Liver (tissue), 9 donors: ENCODE data around the gene PAX5. TPM values are rescaled to one million over a fixed set of nuclear protein-coding genes. Genes with fewer than 3 reads are reported as not detected.

ENCODE experiments used
- DNase-seq: peaks from one replicate; pipeline ENCODE4 v3.0.0-alpha.2; 2017; ENCODE audit warnings: low spot score
- H3K27ac ChIP-seq, 2 donors: one replicate each; pipeline ENCODE4 v1.7.0; 2013; ENCODE audit warnings: inconsistent platforms in 2 of 2, low read length in 2 of 2, control low read depth in 1 of 2, low read depth in 1 of 2, mild to moderate bottlenecking in 1 of 2
- H3K27me3 ChIP-seq, 4 donors: one replicate each; pipeline versions ENCODE4 v1.6.1 to v1.7.0; 2013; ENCODE audit warnings: low read length in 3 of 4, inconsistent platforms in 1 of 4, mild to moderate bottlenecking in 1 of 4, moderate library complexity in 1 of 4; ENCODE audit not compliant: control insufficient read depth in 4 of 4, insufficient read depth in 4 of 4
- H3K36me3 ChIP-seq, 4 donors: one replicate each; pipeline versions ENCODE4 v1.6.1 to v1.7.0; 2013; ENCODE audit warnings: low read length in 3 of 4, mild to moderate bottlenecking in 3 of 4, low read depth in 1 of 4, moderate library complexity in 1 of 4; ENCODE audit not compliant: control insufficient read depth in 4 of 4, insufficient read depth in 3 of 4
- H3K4me1 ChIP-seq, 4 donors: one replicate each; pipeline versions ENCODE4 v1.6.1 to v1.7.0; 2013; ENCODE audit warnings: low read length in 3 of 4, mild to moderate bottlenecking in 3 of 4, moderate library complexity in 1 of 4; ENCODE audit not compliant: control insufficient read depth in 4 of 4, insufficient read depth in 4 of 4
- H3K4me3 ChIP-seq, 3 donors: one replicate each; pipeline versions ENCODE4 v1.6.1 to v1.7.0; 2013; ENCODE audit warnings: low read length in 3 of 3, control low read depth in 1 of 3, low read depth in 1 of 3, mild to moderate bottlenecking in 1 of 3
- H3K9ac ChIP-seq, 2 donors: one replicate each; pipeline ENCODE4 v1.7.0; 2013; ENCODE audit warnings: low read length in 2 of 2, mild to moderate bottlenecking in 2 of 2, moderate library complexity in 2 of 2, control low read depth in 1 of 2, low read depth in 1 of 2
- H3K9me3 ChIP-seq, 4 donors: one replicate each; pipeline versions ENCODE4 v1.6.1 to v1.7.0; 2013; ENCODE audit warnings: low read length in 3 of 4; ENCODE audit not compliant: control insufficient read depth in 4 of 4
- ATF3 ChIP-seq: IDR thresholded peaks from 2 replicates; pipeline ENCODE4 v1.6.1; 2016; ENCODE audit warnings: antibody characterized with exemption
- EGR1 ChIP-seq, 2 donors: IDR thresholded peaks; 2 replicates each; pipeline ENCODE4 v1.6.1; 2016 to 2018; ENCODE audit warnings: antibody characterized with exemption in 2 of 2, low read depth in 2 of 2
- FOXA1 ChIP-seq: IDR thresholded peaks from 2 replicates; pipeline ENCODE4 v1.6.1; 2016; ENCODE audit warnings: antibody characterized with exemption
- FOXA2 ChIP-seq: IDR thresholded peaks from 2 replicates; pipeline ENCODE4 v1.6.1; 2016; ENCODE audit warnings: antibody characterized with exemption
- GABPA ChIP-seq, 2 donors: IDR thresholded peaks in 1 of 2; conservative IDR thresholded peaks in 1 of 2; 2 replicates each; pipeline ENCODE4 v1.6.1; 2016; ENCODE audit warnings: antibody characterized with exemption in 2 of 2, mild to moderate bottlenecking in 1 of 2, moderate library complexity in 1 of 2
- HNF4A ChIP-seq, 2 donors: conservative IDR thresholded peaks; 2 replicates each; pipeline ENCODE4 v1.6.1; 2016; ENCODE audit warnings: antibody characterized with exemption in 2 of 2, mild to moderate bottlenecking in 2 of 2
- HNF4G ChIP-seq: IDR thresholded peaks from 2 replicates; pipeline ENCODE4 v1.6.1; 2016; ENCODE audit warnings: antibody characterized with exemption
- JUND ChIP-seq, 2 donors: IDR thresholded peaks; 2 replicates each; pipeline ENCODE4 v1.6.1; 2016; ENCODE audit warnings: antibody characterized with exemption in 2 of 2
- RAD21 ChIP-seq, 2 donors: IDR thresholded peaks; 2 replicates each; pipeline ENCODE4 v1.6.1; 2016; ENCODE audit warnings: antibody characterized with exemption in 2 of 2, mild to moderate bottlenecking in 2 of 2
- RXRA ChIP-seq, 2 donors: IDR thresholded peaks; 2 replicates each; pipeline ENCODE4 v1.6.1; 2017 to 2018; ENCODE audit warnings: antibody characterized with exemption in 2 of 2, mild to moderate bottlenecking in 1 of 2
- YY1 ChIP-seq: IDR thresholded peaks from 2 replicates; pipeline ENCODE4 v1.6.1; 2016; ENCODE audit warnings: antibody characterized with exemption, mild to moderate bottlenecking
- WGBS: extraction: QIAGEN DNeasy Blood & Tissue Kit; methylation state at CpG from one replicate; pipeline ENCODE4 v1.1.7; 2013; 5-methylcytosine and 5-hydroxymethylcytosine counted together
- polyA plus RNA-seq, 2 donors: library from polyadenylated mRNA; stranded (reverse) in 1 of 2; unstranded in 1 of 2; fragments of 200-250 nt in 1 of 2; fragments of >200 nt in 1 of 2; fragmentation: Nextera tagmentation in 1 of 2; extraction: Ambion mirVana in 1 of 2; gene quantifications; one replicate each; pipeline versions ENCODE4 v1.2.1 to v1.2.3, GENCODE V29; 2013 to 2015
- total RNA-seq, 2 donors: library from RNA; depleted of rRNA; stranded (reverse); fragments of >200 nt; gene quantifications; one replicate each; pipeline ENCODE4 v1.2.3, GENCODE V29; 2014
- TF ChIP-seq, protein P1 (sequence below): fragments of 150-350 bp; IDR thresholded peaks from 2 replicates; pipeline ENCODE4 v1.5.1; 2017; ENCODE audit warnings: improper control_type of control experiment, low read depth, low read length; ENCODE audit not compliant: missing input control
- TF ChIP-seq, protein P2 (sequence below): IDR thresholded peaks from 2 replicates; pipeline ENCODE4 v1.6.1; 2016; ENCODE audit warnings: antibody characterized with exemption, mild to moderate bottlenecking
- donor health status: healthy.
- donor health status: healthy.
- donor health status: healthy.
- donor health status: healthy.
- donor health status: healthy.

The PAX5 gene
- total and polyA plus RNA-seq, 4 donors = 0.05 to 2.7 (median 0.11) TPM

DNA sequence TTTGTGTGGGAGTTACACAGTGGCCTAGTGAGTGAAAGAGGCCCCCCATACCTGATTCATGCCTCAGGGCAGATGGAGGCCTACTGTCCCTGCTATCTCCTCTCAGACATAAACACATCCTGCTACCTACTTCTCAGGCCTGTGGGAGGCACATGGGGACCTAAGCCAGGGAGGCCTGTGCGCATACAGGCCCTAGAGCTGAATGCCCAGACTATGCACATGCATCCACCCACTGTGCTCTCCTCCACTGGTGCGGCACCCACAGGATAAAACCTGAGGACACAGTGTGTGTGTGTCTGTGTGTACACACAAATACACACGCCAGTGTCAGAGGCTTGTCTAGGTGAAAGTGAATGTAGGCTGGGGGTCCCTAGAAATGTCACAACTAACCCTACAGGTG, 1.4 kb downstream of the PAX5 start (continued):
- no peak for TF ChIP-seq EGR1 (IDR thresholded peaks at IDR 0.05; ENCODE audit: low read depth in 2 of 2)
- no peak for TF ChIP-seq FOXA2
- TF ChIP-seq, protein P1, sequence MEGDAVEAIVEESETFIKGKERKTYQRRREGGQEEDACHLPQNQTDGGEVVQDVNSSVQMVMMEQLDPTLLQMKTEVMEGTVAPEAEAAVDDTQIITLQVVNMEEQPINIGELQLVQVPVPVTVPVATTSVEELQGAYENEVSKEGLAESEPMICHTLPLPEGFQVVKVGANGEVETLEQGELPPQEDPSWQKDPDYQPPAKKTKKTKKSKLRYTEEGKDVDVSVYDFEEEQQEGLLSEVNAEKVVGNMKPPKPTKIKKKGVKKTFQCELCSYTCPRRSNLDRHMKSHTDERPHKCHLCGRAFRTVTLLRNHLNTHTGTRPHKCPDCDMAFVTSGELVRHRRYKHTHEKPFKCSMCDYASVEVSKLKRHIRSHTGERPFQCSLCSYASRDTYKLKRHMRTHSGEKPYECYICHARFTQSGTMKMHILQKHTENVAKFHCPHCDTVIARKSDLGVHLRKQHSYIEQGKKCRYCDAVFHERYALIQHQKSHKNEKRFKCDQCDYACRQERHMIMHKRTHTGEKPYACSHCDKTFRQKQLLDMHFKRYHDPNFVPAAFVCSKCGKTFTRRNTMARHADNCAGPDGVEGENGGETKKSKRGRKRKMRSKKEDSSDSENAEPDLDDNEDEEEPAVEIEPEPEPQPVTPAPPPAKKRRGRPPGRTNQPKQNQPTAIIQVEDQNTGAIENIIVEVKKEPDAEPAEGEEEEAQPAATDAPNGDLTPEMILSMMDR = no peak

DNA sequence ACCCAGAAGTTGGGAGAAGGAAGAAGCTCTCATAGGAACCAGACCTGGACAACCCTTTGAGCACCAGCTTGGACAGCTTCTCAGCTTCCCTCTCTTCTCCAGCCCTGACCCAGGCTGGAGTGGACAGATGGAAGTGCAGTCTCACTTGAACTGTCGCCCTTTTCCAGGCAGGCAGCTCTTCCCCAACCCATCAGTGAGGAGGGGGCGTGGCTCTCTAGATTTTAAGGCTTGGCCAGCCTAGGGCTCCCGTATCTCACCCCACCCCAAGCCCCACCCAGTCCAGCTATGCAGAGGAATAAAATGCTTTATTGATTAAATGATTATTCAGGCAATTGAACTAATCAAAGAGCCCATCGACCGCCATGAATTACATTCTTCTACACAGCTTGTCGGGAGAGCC, 2.2 kb downstream of the PAX5 start:
- no peaks in the 10 kb centered on the region for H3K36me3 ChIP-seq
- WGBS = 17% methylated on average over 6 of the region's 6 CpGs
- TF ChIP-seq, protein P2, sequence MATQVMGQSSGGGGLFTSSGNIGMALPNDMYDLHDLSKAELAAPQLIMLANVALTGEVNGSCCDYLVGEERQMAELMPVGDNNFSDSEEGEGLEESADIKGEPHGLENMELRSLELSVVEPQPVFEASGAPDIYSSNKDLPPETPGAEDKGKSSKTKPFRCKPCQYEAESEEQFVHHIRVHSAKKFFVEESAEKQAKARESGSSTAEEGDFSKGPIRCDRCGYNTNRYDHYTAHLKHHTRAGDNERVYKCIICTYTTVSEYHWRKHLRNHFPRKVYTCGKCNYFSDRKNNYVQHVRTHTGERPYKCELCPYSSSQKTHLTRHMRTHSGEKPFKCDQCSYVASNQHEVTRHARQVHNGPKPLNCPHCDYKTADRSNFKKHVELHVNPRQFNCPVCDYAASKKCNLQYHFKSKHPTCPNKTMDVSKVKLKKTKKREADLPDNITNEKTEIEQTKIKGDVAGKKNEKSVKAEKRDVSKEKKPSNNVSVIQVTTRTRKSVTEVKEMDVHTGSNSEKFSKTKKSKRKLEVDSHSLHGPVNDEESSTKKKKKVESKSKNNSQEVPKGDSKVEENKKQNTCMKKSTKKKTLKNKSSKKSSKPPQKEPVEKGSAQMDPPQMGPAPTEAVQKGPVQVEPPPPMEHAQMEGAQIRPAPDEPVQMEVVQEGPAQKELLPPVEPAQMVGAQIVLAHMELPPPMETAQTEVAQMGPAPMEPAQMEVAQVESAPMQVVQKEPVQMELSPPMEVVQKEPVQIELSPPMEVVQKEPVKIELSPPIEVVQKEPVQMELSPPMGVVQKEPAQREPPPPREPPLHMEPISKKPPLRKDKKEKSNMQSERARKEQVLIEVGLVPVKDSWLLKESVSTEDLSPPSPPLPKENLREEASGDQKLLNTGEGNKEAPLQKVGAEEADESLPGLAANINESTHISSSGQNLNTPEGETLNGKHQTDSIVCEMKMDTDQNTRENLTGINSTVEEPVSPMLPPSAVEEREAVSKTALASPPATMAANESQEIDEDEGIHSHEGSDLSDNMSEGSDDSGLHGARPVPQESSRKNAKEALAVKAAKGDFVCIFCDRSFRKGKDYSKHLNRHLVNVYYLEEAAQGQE = no peak
- TF ChIP-seq HNF4A (conservative IDR thresholded peaks at IDR 0.05) (no peak), ATF3 (no peak), HNF4G (no peak), FOXA1 (no peak), EGR1 (IDR thresholded peaks at IDR 0.05; ENCODE audit: low read depth in 2 of 2) (no peak), YY1 (no peak), RAD21 (IDR thresholded peaks at IDR 0.05) (no peak), RXRA (IDR thresholded peaks at IDR 0.05) (no peak), JUND (IDR thresholded peaks at IDR 0.05) (no peak)
- H3K27me3 ChIP-seq = peaks cover 14 to 53% (median 31%) of the 10 kb centered on the region in 4 donors
- no peak overlapping the region for H3K9ac ChIP-seq
- H3K4me1 ChIP-seq = peaks cover 10 to 32% (median 24%) of the 10 kb centered on the region in 4 donors
- peaks cover 0 to 4% (median 2%) of the 10 kb centered on the region in 4 donors for H3K9me3 ChIP-seq
- DNase-seq = no peak
- H3K4me3 ChIP-seq = no peak overlapping the region
- H3K27ac ChIP-seq = no peak overlapping the region

DNA sequence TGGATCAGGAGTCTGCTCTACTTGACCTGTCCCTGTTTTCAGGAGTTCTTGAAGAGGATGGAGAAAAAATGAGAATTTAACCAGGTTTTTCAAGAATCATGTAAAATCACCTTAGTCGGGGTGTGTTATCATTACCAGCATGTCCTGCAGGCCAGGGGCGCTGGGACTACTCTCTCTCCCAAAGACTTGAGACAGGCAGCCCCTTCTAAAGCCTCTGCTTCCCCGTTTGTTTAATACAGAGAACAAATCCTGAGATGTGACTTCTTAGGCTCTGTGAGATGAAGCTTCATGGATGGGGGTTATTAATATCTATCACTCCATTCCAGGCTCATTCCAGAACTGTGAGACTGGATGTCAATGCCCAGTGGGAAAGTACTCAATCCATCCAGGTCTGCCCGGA, 3.0 kb downstream of the PAX5 start:
- H3K4me3 ChIP-seq = no peak overlapping the region
- no peaks in the 10 kb centered on the region for H3K36me3 ChIP-seq
- H3K27ac ChIP-seq = no peak overlapping the region
- peaks cover 13 to 59% (median 31%) of the 10 kb centered on the region in 4 donors for H3K27me3 ChIP-seq
- peaks cover 6 to 33% (median 25%) of the 10 kb centered on the region in 4 donors for H3K4me1 ChIP-seq
- TF ChIP-seq GABPA (IDR thresholded peaks at IDR 0.05 in 1 of 2, conservative IDR thresholded peaks at IDR 0.05 in 1 of 2) (no peak), HNF4A (conservative IDR thresholded peaks at IDR 0.05) (no peak), RAD21 (IDR thresholded peaks at IDR 0.05) (no peak)
- peaks cover 0 to 4% (median 2%) of the 10 kb centered on the region in 4 donors for H3K9me3 ChIP-seq
- H3K9ac ChIP-seq = no peak overlapping the region
- no peak for DNase-seq
- 25% methylated on average over 4 of the region's 4 CpGs for WGBS
